ENCODE measurements around the gene MT1G. TPM values are rescaled to one million over a fixed set of nuclear protein-coding genes. Genes with fewer than 3 reads are reported as not detected.

Gene MT1G
- total and polyA plus RNA-seq, 4 donors, result 152 to 9,444 (median 3,398) TPM

DNA sequence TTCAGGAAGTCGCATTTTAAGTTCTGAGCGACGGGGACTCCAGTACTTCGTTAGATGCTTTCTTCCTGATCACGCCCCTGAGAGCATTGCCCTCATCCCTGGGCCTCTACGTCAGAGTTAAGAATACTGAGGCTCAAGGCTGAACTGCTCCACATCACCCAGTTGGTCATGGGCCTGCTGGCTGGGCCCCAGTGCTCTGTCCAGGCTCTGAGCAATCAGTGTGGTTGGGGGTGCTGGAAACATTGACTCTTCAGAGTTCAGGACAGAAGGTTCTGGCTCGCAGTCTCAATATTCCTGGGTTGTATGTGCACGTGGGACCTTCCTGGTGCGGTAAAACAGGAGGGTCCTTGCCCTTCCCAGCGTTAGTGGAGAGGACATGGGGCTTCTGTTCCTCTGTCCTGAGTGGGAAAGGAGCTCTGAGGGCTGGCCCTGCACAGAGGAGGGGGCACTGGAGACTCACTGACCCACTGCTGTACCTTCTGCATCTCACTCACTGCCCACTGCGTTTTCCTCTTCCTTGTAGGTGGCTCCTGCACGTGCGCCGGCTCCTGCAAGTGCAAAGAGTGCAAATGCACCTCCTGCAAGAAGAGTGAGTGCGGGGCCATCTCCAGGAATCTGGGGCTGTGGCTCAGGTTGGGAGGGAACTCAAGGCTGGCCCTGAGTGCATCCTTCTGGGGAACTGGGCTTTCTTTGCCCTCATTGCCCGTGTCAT lies 41.8 kb downstream of the MT1G start:
- Histone ChIP-seq H3K27ac (ENCODE audit: low read depth in 1 of 2, low read length in 2 of 2) (peak overlapping the region; percentile 93 to 99), H3K9ac (ENCODE audit: low read depth in 1 of 2, low read length in 2 of 2) (peak overlapping the region; percentile 94 to 96), H3K4me3 (ENCODE audit: low read depth in 1 of 3, low read length in 3 of 3) (peak overlapping the region; percentile 78 to 97 (median 95)), H3K27me3 (ENCODE audit: control insufficient read depth in 4 of 4, insufficient read depth in 4 of 4, low read length in 3 of 4) (no peaks in the 10 kb centered on the region), H3K9me3 (ENCODE audit: control insufficient read depth in 4 of 4, low read length in 3 of 4) (no peaks in the 10 kb centered on the region), H3K36me3 (ENCODE audit: control insufficient read depth in 4 of 4, insufficient read depth in 3 of 4, low read depth in 1 of 4, low read length in 3 of 4) (peaks cover 0 to 3% (median 0%) of the 10 kb centered on the region in 4 donors), H3K4me1 (ENCODE audit: control insufficient read depth in 4 of 4, insufficient read depth in 4 of 4, low read length in 3 of 4) (peaks cover 0 to 22% (median 9%) of the 10 kb centered on the region in 4 donors)
- TF ChIP-seq EGR1 (IDR thresholded peaks at IDR 0.05; ENCODE audit: low read depth in 2 of 2) (peak in 1 of 2 donors; percentile 9), HNF4G (IDR thresholded peaks at IDR 0.05) (no peak), FOXA2 (IDR thresholded peaks at IDR 0.05) (no peak), RXRA (IDR thresholded peaks at IDR 0.05) (peak; percentile 87 to 93), SP1 (IDR thresholded peaks at IDR 0.05) (no peak), TAF1 (conservative IDR thresholded peaks at IDR 0.05) (peak; percentile 12), HNF4A (conservative IDR thresholded peaks at IDR 0.05) (no peak), FOXA1 (IDR thresholded peaks at IDR 0.05) (no peak), RAD21 (IDR thresholded peaks at IDR 0.05) (no peak), YY1 (IDR thresholded peaks at IDR 0.05) (no peak), JUND (IDR thresholded peaks at IDR 0.05) (peak; percentile 55 to 83), GABPA (IDR thresholded peaks at IDR 0.05 in 1 of 2, conservative IDR thresholded peaks at IDR 0.05 in 1 of 2) (no peak), NR2F2 (IDR thresholded peaks at IDR 0.05) (peak; percentile 62)
- TF ChIP-seq, protein P1, sequence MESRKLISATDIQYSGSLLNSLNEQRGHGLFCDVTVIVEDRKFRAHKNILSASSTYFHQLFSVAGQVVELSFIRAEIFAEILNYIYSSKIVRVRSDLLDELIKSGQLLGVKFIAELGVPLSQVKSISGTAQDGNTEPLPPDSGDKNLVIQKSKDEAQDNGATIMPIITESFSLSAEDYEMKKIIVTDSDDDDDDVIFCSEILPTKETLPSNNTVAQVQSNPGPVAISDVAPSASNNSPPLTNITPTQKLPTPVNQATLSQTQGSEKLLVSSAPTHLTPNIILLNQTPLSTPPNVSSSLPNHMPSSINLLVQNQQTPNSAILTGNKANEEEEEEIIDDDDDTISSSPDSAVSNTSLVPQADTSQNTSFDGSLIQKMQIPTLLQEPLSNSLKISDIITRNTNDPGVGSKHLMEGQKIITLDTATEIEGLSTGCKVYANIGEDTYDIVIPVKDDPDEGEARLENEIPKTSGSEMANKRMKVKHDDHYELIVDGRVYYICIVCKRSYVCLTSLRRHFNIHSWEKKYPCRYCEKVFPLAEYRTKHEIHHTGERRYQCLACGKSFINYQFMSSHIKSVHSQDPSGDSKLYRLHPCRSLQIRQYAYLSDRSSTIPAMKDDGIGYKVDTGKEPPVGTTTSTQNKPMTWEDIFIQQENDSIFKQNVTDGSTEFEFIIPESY (IDR thresholded peaks at IDR 0.05), result peak; percentile 23
- TF ChIP-seq, protein P2, sequence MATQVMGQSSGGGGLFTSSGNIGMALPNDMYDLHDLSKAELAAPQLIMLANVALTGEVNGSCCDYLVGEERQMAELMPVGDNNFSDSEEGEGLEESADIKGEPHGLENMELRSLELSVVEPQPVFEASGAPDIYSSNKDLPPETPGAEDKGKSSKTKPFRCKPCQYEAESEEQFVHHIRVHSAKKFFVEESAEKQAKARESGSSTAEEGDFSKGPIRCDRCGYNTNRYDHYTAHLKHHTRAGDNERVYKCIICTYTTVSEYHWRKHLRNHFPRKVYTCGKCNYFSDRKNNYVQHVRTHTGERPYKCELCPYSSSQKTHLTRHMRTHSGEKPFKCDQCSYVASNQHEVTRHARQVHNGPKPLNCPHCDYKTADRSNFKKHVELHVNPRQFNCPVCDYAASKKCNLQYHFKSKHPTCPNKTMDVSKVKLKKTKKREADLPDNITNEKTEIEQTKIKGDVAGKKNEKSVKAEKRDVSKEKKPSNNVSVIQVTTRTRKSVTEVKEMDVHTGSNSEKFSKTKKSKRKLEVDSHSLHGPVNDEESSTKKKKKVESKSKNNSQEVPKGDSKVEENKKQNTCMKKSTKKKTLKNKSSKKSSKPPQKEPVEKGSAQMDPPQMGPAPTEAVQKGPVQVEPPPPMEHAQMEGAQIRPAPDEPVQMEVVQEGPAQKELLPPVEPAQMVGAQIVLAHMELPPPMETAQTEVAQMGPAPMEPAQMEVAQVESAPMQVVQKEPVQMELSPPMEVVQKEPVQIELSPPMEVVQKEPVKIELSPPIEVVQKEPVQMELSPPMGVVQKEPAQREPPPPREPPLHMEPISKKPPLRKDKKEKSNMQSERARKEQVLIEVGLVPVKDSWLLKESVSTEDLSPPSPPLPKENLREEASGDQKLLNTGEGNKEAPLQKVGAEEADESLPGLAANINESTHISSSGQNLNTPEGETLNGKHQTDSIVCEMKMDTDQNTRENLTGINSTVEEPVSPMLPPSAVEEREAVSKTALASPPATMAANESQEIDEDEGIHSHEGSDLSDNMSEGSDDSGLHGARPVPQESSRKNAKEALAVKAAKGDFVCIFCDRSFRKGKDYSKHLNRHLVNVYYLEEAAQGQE (IDR thresholded peaks at IDR 0.05), result no peak
- TF ChIP-seq, protein P3, sequence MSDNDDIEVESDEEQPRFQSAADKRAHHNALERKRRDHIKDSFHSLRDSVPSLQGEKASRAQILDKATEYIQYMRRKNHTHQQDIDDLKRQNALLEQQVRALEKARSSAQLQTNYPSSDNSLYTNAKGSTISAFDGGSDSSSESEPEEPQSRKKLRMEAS (IDR thresholded peaks at IDR 0.05), result no peak
- TF ChIP-seq, protein P4, sequence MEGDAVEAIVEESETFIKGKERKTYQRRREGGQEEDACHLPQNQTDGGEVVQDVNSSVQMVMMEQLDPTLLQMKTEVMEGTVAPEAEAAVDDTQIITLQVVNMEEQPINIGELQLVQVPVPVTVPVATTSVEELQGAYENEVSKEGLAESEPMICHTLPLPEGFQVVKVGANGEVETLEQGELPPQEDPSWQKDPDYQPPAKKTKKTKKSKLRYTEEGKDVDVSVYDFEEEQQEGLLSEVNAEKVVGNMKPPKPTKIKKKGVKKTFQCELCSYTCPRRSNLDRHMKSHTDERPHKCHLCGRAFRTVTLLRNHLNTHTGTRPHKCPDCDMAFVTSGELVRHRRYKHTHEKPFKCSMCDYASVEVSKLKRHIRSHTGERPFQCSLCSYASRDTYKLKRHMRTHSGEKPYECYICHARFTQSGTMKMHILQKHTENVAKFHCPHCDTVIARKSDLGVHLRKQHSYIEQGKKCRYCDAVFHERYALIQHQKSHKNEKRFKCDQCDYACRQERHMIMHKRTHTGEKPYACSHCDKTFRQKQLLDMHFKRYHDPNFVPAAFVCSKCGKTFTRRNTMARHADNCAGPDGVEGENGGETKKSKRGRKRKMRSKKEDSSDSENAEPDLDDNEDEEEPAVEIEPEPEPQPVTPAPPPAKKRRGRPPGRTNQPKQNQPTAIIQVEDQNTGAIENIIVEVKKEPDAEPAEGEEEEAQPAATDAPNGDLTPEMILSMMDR (IDR thresholded peaks at IDR 0.05; ENCODE audit: low read depth, low read length, missing input control), result no peak
- TF ChIP-seq, protein P5, sequence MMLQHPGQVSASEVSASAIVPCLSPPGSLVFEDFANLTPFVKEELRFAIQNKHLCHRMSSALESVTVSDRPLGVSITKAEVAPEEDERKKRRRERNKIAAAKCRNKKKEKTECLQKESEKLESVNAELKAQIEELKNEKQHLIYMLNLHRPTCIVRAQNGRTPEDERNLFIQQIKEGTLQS (IDR thresholded peaks at IDR 0.05), result no peak
- no peak for DNase-seq (ENCODE audit: low spot score)
- 14% methylated on average over 16 of the region's 16 CpGs for WGBS

Data from liver (tissue), 9 donors.